WTC11 (cell line): Measurements from ENCODE around the gene ARID3C.

Source experiments
- ATF1 ChIP-seq: sonication (generic); formaldehyde crosslinking; IDR thresholded peaks from 2 replicates; pipeline ENCODE4 v1.8.1; 2023; ENCODE audit warnings: mild to moderate bottlenecking, moderate library complexity, missing genetic modification reagents
- ESRRA ChIP-seq: sonication (generic); formaldehyde crosslinking; IDR thresholded peaks from 2 replicates; pipeline ENCODE4 v1.8.1; 2022; ENCODE audit warnings: mild to moderate bottlenecking, missing genetic modification reagents, borderline replicate concordance
- NFE2L1 ChIP-seq: sonication (generic); formaldehyde crosslinking; IDR thresholded peaks from 2 replicates; pipeline ENCODE4 v1.8.1; 2023; ENCODE audit warnings: missing genetic modification reagents
- RELA ChIP-seq: sonication (generic); formaldehyde crosslinking; IDR thresholded peaks from 2 replicates; pipeline ENCODE4 v1.8.1; 2022; ENCODE audit warnings: missing genetic modification reagents, mild to moderate bottlenecking, borderline replicate concordance
- TCF7 ChIP-seq: sonication (generic); formaldehyde crosslinking; IDR thresholded peaks from 2 replicates; pipeline ENCODE4 v1.8.0; 2022; ENCODE audit warnings: mild to moderate bottlenecking, low read depth, missing genetic modification reagents, moderate library complexity
- TEAD4 ChIP-seq: sonication (generic); formaldehyde crosslinking; IDR thresholded peaks from 2 replicates; pipeline ENCODE4 v1.8.0; 2022; ENCODE audit warnings: mild to moderate bottlenecking, missing genetic modification reagents
- TF ChIP-seq, protein P1 (sequence below): sonication (generic); formaldehyde crosslinking; IDR thresholded peaks from 2 replicates; pipeline ENCODE4 v1.8.0; 2022; ENCODE audit warnings: mild to moderate bottlenecking, missing genetic modification reagents
- TF ChIP-seq, protein P2 (sequence below): fragments of 200-600 bp; IDR thresholded peaks from 2 replicates; pipeline ENCODE4 v1.8.0; 2022; ENCODE audit warnings: antibody characterized with exemption
- TF ChIP-seq, protein P3 (sequence below): sonication (generic); formaldehyde crosslinking; IDR thresholded peaks from 2 replicates; pipeline ENCODE4 v1.8.0; 2023; ENCODE audit warnings: missing genetic modification reagents
- TF ChIP-seq, protein P4 (sequence below): fragments of 250-450 bp; sonication (Bioruptor Pico); IDR thresholded peaks from 2 replicates; pipeline ENCODE4 v1.9.0; 2021; ENCODE audit warnings: mild to moderate bottlenecking, borderline replicate concordance
- TF ChIP-seq, protein P5 (sequence below): sonication (generic); formaldehyde crosslinking; IDR thresholded peaks from 2 replicates; pipeline ENCODE4 v1.8.1; 2022; ENCODE audit warnings: missing genetic modification reagents, borderline replicate concordance
- TF ChIP-seq, protein P6 (sequence below): sonication (generic); formaldehyde crosslinking; IDR thresholded peaks from 2 replicates; pipeline ENCODE4 v1.8.1; 2022; ENCODE audit warnings: mild to moderate bottlenecking, missing genetic modification reagents, moderate library complexity, borderline replicate concordance
- TF ChIP-seq, protein P7 (sequence below): sonication (generic); formaldehyde crosslinking; IDR thresholded peaks from 2 replicates; pipeline ENCODE4 v1.8.0; 2022; ENCODE audit warnings: mild to moderate bottlenecking, missing genetic modification reagents
- TF ChIP-seq, protein P8 (sequence below): sonication (generic); formaldehyde crosslinking; IDR thresholded peaks from 2 replicates; pipeline ENCODE4 v1.8.0; 2022; ENCODE audit warnings: mild to moderate bottlenecking, missing genetic modification reagents

DNA sequence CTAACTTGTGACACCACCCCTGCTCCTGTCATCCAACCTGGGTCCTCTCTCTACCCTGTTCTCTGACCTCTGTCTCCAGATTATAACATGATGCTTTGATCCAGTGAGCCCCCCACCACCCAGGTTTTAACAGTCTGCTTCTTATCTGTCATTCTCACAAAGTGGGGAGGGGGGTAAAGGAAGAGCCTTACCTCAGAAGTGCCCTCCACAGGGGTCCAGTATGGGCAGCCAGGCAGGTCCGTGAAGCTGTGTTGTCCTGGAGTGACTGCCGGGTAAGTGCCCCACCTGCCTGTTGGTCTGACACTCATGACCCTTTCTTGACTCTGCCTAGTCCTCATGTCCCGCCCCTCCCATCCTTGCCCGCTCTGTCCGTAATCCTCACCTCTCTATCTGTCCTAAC, 26.5 kb upstream of the ARID3C start:
- TF ChIP-seq, protein P1, sequence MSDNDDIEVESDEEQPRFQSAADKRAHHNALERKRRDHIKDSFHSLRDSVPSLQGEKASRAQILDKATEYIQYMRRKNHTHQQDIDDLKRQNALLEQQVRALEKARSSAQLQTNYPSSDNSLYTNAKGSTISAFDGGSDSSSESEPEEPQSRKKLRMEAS (CRISPR knock-in tag) = no peak
- TF ChIP-seq, protein P2, sequence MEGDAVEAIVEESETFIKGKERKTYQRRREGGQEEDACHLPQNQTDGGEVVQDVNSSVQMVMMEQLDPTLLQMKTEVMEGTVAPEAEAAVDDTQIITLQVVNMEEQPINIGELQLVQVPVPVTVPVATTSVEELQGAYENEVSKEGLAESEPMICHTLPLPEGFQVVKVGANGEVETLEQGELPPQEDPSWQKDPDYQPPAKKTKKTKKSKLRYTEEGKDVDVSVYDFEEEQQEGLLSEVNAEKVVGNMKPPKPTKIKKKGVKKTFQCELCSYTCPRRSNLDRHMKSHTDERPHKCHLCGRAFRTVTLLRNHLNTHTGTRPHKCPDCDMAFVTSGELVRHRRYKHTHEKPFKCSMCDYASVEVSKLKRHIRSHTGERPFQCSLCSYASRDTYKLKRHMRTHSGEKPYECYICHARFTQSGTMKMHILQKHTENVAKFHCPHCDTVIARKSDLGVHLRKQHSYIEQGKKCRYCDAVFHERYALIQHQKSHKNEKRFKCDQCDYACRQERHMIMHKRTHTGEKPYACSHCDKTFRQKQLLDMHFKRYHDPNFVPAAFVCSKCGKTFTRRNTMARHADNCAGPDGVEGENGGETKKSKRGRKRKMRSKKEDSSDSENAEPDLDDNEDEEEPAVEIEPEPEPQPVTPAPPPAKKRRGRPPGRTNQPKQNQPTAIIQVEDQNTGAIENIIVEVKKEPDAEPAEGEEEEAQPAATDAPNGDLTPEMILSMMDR = no peak
- TF ChIP-seq, protein P3, sequence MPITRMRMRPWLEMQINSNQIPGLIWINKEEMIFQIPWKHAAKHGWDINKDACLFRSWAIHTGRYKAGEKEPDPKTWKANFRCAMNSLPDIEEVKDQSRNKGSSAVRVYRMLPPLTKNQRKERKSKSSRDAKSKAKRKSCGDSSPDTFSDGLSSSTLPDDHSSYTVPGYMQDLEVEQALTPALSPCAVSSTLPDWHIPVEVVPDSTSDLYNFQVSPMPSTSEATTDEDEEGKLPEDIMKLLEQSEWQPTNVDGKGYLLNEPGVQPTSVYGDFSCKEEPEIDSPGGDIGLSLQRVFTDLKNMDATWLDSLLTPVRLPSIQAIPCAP (CRISPR knock-in tag) = no peak
- TF ChIP-seq, protein P4, sequence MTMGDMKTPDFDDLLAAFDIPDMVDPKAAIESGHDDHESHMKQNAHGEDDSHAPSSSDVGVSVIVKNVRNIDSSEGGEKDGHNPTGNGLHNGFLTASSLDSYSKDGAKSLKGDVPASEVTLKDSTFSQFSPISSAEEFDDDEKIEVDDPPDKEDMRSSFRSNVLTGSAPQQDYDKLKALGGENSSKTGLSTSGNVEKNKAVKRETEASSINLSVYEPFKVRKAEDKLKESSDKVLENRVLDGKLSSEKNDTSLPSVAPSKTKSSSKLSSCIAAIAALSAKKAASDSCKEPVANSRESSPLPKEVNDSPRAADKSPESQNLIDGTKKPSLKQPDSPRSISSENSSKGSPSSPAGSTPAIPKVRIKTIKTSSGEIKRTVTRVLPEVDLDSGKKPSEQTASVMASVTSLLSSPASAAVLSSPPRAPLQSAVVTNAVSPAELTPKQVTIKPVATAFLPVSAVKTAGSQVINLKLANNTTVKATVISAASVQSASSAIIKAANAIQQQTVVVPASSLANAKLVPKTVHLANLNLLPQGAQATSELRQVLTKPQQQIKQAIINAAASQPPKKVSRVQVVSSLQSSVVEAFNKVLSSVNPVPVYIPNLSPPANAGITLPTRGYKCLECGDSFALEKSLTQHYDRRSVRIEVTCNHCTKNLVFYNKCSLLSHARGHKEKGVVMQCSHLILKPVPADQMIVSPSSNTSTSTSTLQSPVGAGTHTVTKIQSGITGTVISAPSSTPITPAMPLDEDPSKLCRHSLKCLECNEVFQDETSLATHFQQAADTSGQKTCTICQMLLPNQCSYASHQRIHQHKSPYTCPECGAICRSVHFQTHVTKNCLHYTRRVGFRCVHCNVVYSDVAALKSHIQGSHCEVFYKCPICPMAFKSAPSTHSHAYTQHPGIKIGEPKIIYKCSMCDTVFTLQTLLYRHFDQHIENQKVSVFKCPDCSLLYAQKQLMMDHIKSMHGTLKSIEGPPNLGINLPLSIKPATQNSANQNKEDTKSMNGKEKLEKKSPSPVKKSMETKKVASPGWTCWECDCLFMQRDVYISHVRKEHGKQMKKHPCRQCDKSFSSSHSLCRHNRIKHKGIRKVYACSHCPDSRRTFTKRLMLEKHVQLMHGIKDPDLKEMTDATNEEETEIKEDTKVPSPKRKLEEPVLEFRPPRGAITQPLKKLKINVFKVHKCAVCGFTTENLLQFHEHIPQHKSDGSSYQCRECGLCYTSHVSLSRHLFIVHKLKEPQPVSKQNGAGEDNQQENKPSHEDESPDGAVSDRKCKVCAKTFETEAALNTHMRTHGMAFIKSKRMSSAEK (CRISPR knock-in tag) = no peak
- TF ChIP-seq, protein P5, sequence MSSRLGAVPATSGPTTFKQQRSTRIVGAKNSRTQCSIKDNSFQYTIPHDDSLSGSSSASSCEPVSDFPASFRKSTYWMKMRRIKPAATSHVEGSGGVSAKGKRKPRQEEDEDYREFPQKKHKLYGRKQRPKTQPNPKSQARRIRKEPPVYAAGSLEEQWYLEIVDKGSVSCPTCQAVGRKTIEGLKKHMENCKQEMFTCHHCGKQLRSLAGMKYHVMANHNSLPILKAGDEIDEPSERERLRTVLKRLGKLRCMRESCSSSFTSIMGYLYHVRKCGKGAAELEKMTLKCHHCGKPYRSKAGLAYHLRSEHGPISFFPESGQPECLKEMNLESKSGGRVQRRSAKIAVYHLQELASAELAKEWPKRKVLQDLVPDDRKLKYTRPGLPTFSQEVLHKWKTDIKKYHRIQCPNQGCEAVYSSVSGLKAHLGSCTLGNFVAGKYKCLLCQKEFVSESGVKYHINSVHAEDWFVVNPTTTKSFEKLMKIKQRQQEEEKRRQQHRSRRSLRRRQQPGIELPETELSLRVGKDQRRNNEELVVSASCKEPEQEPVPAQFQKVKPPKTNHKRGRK (CRISPR knock-in tag) = no peak
- TF ChIP-seq RELA (CRISPR knock-in tag) = no peak
- no peak for TF ChIP-seq ATF1 (CRISPR knock-in tag)
- TF ChIP-seq, protein P6, sequence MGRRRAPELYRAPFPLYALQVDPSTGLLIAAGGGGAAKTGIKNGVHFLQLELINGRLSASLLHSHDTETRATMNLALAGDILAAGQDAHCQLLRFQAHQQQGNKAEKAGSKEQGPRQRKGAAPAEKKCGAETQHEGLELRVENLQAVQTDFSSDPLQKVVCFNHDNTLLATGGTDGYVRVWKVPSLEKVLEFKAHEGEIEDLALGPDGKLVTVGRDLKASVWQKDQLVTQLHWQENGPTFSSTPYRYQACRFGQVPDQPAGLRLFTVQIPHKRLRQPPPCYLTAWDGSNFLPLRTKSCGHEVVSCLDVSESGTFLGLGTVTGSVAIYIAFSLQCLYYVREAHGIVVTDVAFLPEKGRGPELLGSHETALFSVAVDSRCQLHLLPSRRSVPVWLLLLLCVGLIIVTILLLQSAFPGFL (CRISPR knock-in tag) = no peak
- no peak for TF ChIP-seq TCF7 (CRISPR knock-in tag)
- TF ChIP-seq NFE2L1 = no peak
- TF ChIP-seq ESRRA = no peak
- TF ChIP-seq, protein P7, sequence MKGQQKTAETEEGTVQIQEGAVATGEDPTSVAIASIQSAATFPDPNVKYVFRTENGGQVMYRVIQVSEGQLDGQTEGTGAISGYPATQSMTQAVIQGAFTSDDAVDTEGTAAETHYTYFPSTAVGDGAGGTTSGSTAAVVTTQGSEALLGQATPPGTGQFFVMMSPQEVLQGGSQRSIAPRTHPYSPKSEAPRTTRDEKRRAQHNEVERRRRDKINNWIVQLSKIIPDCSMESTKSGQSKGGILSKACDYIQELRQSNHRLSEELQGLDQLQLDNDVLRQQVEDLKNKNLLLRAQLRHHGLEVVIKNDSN (CRISPR knock-in tag) = no peak
- TF ChIP-seq TEAD4 (CRISPR knock-in tag) = no peak
- TF ChIP-seq, protein P8, sequence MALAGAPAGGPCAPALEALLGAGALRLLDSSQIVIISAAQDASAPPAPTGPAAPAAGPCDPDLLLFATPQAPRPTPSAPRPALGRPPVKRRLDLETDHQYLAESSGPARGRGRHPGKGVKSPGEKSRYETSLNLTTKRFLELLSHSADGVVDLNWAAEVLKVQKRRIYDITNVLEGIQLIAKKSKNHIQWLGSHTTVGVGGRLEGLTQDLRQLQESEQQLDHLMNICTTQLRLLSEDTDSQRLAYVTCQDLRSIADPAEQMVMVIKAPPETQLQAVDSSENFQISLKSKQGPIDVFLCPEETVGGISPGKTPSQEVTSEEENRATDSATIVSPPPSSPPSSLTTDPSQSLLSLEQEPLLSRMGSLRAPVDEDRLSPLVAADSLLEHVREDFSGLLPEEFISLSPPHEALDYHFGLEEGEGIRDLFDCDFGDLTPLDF (CRISPR knock-in tag) = no peak
